ENCODE data around the gene KIAA0930. TPM values are rescaled to one million over a fixed set of nuclear protein-coding genes. Genes with fewer than 3 reads are reported as not detected.
A peak's percentile ranks its signal among the peaks of the same experiment; 100 is the strongest.

The KIAA0930 gene
- total RNA-seq, 1 donor from 2014 or later = 107 TPM

- Histone ChIP-seq H3K79me2 (ENCODE audit: insufficient read depth, low read length) (no peaks in the 10 kb centered on the region), H3K4me1 (ENCODE audit: insufficient read depth, low read length) (peaks cover 9% of the 10 kb centered on the region), H3K4me3 (ENCODE audit: insufficient read depth, low read depth, low read length) (no peak overlapping the region), H3K4me2 (ENCODE audit: low read length) (no peak overlapping the region), H3K36me3 (ENCODE audit: insufficient read depth, low read length) (no peaks in the 10 kb centered on the region), H3K9ac (ENCODE audit: low read length) (no peak overlapping the region), H4K20me1 (ENCODE audit: insufficient read depth, low read length) (no peaks in the 10 kb centered on the region), H3K27me3 (ENCODE audit: insufficient read depth, low read length) (peaks cover 5% of the 10 kb centered on the region), H3K27ac (ENCODE audit: low read depth, low read length) (no peak overlapping the region), H3K9me3 (ENCODE audit: insufficient read depth, low read depth, low read length) (no peaks in the 10 kb centered on the region), H2AFZ (ENCODE audit: low read depth, low read length) (no peak overlapping the region)
- H3K36me3 Mint-ChIP-seq (ENCODE audit: low read depth, unreplicated experiment) = no peaks in the 10 kb centered on the region
- H3K4me1 Mint-ChIP-seq (ENCODE audit: low read depth, unreplicated experiment) = peaks cover 5% of the 10 kb centered on the region
- no peaks in the 10 kb centered on the region for H3K9me3 Mint-ChIP-seq (ENCODE audit: unreplicated experiment)
- FAIRE-seq = no peak
- DNase-seq (ENCODE audit: low read depth) = no peak
- TF ChIP-seq EZH2 (IDR thresholded peaks at IDR 0.05; ENCODE audit: insufficient read depth, low read length) (no peak), CTCF (IDR thresholded peaks at IDR 0.05; ENCODE audit: insufficient read depth, low read depth, low read length) (no peak)
- H3K27me3 Mint-ChIP-seq (ENCODE audit: low read depth, unreplicated experiment) = peaks cover 23% of the 10 kb centered on the region
- no peak overlapping the region for H3K27ac Mint-ChIP-seq (ENCODE audit: unreplicated experiment)
- H3K4me3 Mint-ChIP-seq (ENCODE audit: unreplicated experiment) = peak overlapping the region; percentile 66
Observed at GRCh38 chr22:45270095-45271020, 29.7 kb upstream of the KIAA0930 start.

- Histone ChIP-seq H3K79me2 (ENCODE audit: insufficient read depth, low read length) (no peaks in the 10 kb centered on the region), H3K27me3 (ENCODE audit: insufficient read depth, low read length) (peaks cover 5% of the 10 kb centered on the region), H3K9ac (ENCODE audit: low read length) (peak overlapping the region; percentile 69), H2AFZ (ENCODE audit: low read depth, low read length) (peak overlapping the region; percentile 95), H4K20me1 (ENCODE audit: insufficient read depth, low read length) (no peaks in the 10 kb centered on the region), H3K36me3 (ENCODE audit: insufficient read depth, low read length) (no peaks in the 10 kb centered on the region), H3K9me3 (ENCODE audit: insufficient read depth, low read depth, low read length) (no peaks in the 10 kb centered on the region), H3K4me3 (ENCODE audit: insufficient read depth, low read depth, low read length) (peak overlapping the region; percentile 62), H3K4me1 (ENCODE audit: insufficient read depth, low read length) (peaks cover 9% of the 10 kb centered on the region), H3K27ac (ENCODE audit: low read depth, low read length) (no peak overlapping the region), H3K4me2 (ENCODE audit: low read length) (peak overlapping the region; percentile 99)
- Mint-ChIP-seq H3K27ac (ENCODE audit: unreplicated experiment) (no peak overlapping the region), H3K4me1 (ENCODE audit: low read depth, unreplicated experiment) (peaks cover 5% of the 10 kb centered on the region), H3K4me3 (ENCODE audit: unreplicated experiment) (peak overlapping the region; percentile 83), H3K9me3 (ENCODE audit: unreplicated experiment) (no peaks in the 10 kb centered on the region), H3K27me3 (ENCODE audit: low read depth, unreplicated experiment) (peaks cover 17% of the 10 kb centered on the region), H3K36me3 (ENCODE audit: low read depth, unreplicated experiment) (no peaks in the 10 kb centered on the region)
- FAIRE-seq (no peak), DNase-seq (ENCODE audit: low read depth) (no peak)
- no peak for TF ChIP-seq EZH2 (IDR thresholded peaks at IDR 0.05; ENCODE audit: insufficient read depth, low read length)
- TF ChIP-seq CTCF (IDR thresholded peaks at IDR 0.05; ENCODE audit: insufficient read depth, low read depth, low read length) = peak; percentile 55
Observed at GRCh38 chr22:45268958-45269844, 28.5 kb upstream of the KIAA0930 start.

Data from astrocyte (in vitro differentiated cells and primary cell).